HG03460 (cell line): ENCODE data around the gene TMEM203.
"Not testable (repeated sequence)": the region's sequence is repeated elsewhere in the genome, so short reads cannot be mapped to it uniquely, and the experiment has no call there.

Source experiments
- ATAC-seq: cut with Tn5 transposase; IDR thresholded peaks from one replicate; pipeline ENCODE4 v1.9.1; 2021; ENCODE audit not compliant: unreplicated experiment

Gene TMEM203

GRCh38 chr9:137242269-137243203 lies 37.1 kb upstream of the TMEM203 start:
- no peak for ATAC-seq

GRCh38 chr9:137241490-137242268 lies 36.2 kb upstream of the TMEM203 start:
- ATAC-seq: peak; percentile 2

GRCh38 chr9:137240841-137241489 lies 35.5 kb upstream of the TMEM203 start, which contains the start of gene TUBB4B:
Gene TUBB4B, plus strand, starts transcription at chr9:137241287. Its CDS starts 74 bp downstream, at chr9:137241361.
- ATAC-seq: peak; percentile 67

- ATAC-seq: peak; percentile 23
These were observed 34.9 kb upstream of the TMEM203 start for GRCh38 chr9:137240318-137240840.

DNA sequence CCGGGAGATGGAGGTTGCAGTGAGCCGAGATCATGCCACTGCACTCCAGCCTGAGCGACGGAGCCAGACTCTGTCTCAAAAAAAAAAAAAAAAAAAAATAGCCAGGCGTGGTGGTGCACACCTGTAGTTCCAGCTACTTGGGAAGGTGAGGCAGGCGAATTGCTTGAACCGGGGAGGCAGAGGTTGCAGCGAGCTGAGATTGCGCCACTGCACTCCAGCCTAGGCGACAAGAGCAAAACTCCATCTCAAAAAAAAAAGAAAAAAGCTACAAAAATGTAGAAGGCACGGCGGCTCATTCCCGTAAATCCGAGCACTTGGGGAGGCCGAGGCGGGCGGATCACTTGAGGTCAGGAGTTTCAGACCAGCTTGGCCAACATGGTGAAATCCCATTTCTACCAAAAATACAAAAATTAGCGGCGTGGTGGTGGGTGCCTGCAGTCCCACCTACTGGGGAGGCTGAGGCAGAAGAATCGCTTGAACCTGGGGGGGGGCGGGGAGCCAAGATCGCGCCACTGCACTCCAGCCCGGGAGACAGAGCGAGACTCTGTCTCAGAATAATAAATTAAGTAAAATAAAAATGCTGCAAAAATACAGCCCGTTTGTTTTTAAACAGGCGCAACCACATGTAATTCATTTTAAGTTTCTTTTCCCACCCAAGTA lies 34.2 kb upstream of the TMEM203 start:
- ATAC-seq: not testable (repeated sequence)

GRCh38 chr9:137237759-137238726 lies 32.6 kb upstream of the TMEM203 start:
- no peak for ATAC-seq

DNA sequence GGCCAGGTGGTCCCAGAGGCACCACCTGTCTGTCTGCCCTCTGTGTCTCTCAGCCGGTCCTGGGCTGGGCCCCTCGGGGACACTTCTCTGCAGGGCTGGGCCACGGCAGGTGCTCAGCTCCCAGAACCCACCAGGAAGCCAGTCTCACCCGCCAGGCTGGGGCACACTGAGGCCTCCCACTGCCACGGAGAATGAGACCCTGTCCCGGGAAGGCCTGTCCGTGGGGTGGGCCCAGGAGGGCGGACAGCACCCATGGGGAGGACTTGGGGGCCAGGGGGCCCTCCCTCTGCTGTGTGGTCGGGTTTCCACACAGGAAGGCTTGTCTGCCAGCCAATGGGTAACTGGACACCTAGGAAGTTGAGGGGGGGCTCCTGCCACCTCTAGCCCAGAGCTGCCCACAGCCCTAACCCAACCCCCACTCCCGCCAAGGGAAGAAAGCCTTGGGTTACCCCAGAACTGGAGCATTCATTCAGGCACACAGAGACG lies 31.5 kb upstream of the TMEM203 start:
- ATAC-seq: no peak

- no peak for ATAC-seq
These were observed 30.9 kb upstream of the TMEM203 start for GRCh38 chr9:137236238-137236935.

- ATAC-seq: no peak
These were observed 30.2 kb upstream of the TMEM203 start for GRCh38 chr9:137235424-137236237.

- no peak for ATAC-seq
These were observed 29.4 kb upstream of the TMEM203 start for GRCh38 chr9:137234758-137235423.

DNA sequence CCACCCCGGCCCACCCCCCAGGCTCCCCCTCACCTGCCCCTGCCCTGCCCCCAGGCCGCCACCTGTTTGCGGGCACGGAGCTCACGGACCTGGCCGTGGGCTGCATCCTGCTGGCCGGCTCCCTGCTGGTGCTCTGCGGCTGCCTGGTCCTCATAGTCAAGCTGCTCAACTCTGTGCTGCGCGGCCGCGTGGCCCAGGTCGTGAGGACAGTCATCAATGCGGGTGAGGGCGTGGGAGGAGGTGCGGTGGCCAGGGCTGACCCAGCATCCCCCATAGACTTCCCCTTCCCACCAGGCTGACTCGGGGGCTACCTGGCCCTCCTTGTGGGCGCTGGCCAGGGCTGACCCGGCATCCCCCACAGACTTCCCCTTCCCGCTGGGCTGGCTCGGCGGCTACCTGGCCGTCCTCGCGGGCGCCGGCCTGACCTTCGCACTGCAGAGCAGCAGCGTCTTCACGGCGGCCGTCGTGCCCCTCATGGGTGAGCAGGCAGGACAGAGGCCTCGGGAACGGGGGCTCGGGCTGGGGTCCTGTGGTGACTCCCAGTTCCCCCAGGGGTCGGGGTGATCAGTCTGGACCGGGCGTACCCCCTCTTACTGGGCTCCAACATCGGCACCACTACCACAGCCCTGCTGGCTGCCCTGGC lies 28.7 kb upstream of the TMEM203 start:
- ATAC-seq: no peak

- ATAC-seq: no peak
These were observed 27.9 kb upstream of the TMEM203 start for GRCh38 chr9:137233143-137233980.

GRCh38 chr9:137232510-137232909 lies 27.1 kb upstream of the TMEM203 start:
- ATAC-seq: no peak

DNA sequence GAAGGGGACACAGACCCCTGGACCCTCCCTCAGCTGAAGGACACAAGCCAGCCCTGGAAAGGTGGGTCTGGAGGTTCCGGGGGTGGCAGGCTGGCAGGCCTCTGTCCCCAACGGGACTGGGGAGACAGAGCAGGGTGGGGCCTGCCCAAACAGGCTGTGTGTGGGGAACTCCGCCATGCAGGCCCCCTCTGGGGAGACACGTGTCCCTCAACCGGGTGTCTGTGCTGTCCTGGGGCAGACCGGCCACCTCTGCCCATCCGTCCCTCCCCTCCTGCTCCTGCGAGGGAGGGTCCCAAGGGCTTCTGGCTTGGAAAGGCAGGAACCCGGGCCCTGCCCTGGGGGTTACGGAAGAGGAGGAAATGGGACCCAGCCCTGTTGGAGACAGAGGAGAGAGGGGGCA lies 26.7 kb upstream of the TMEM203 start:
- ATAC-seq: no peak

DNA sequence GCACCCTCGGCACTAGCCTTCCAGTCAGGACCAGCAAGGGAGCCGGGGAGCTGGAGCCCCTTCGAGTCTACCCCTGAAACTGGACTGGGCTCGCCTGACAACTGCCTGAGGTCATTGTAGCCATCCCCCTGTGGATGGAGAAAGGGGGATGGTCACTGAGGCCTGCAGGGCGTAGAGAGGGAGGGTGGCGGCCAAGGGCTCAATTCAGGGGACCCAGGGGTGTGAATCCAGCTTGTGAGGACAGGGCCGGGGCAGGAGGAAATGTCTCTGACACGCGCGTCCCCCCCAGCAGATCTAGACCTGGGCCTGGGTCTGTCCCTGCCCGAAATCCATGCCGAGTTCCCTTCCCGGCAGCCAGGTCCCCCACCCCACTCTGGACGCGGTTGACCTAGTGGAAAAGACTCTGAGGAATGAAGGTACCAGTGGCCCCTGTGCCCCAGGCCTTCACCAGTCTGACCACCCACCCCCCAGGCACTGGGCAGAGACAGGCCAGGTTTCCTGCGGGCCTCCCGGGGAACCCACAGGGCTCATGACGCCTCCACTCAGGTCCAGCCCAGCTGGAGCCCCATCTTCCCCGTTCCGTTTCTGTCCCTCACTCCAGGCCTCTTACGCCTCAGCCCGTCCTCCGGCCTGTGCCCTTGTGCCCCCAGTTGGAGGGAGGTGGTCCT lies 26.1 kb upstream of the TMEM203 start:
- no peak for ATAC-seq
